ENCODE data around the gene CTSZ. TPM values are rescaled to one million over a fixed set of nuclear protein-coding genes. Genes with fewer than 3 reads are reported as not detected.
"Not testable (repeated sequence)": the region's sequence is repeated elsewhere in the genome, so short reads cannot be mapped to it uniquely, and the experiment has no call there.

Gene CTSZ
- total RNA-seq, 1 experiment from 2014 or later: 26.3 TPM

DNA sequence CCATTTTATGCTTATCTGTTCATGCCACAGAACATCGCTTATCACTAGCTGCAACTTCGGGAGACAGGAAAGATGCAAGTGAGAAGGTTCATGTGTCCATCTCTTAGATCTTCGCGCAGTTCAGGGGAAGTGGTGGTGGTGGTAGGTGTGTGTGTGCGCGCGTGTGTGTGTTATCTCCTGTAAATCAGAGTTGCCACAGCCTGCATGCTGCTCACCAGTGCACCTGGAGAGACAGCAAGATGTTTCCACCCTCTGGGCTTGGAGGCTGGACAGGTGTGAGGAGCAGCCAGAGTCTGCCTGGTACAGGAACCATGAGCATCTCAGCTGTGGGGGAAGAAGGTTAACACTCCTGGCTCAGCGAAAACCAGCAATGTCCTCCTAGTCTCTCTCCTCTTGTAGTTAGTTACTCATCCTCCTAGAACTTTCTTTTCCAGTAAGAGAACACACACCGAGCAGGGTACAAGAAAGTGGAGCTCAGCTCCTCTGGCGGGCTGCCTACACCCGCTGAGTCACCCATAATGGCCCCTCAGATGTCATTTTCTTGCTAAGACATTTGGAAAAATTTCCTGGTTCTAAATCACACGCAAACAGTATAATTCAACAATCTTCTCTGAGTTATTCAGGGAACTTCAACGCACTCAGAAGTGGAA is 7.0 kb upstream of the CTSZ start:
- ATAC-seq (no peak), DNase-seq (ENCODE audit: low spot score) (no peak)
- H3K9me3 Mint-ChIP-seq: no peaks in the 10 kb centered on the region
- TF ChIP-seq, protein P1, sequence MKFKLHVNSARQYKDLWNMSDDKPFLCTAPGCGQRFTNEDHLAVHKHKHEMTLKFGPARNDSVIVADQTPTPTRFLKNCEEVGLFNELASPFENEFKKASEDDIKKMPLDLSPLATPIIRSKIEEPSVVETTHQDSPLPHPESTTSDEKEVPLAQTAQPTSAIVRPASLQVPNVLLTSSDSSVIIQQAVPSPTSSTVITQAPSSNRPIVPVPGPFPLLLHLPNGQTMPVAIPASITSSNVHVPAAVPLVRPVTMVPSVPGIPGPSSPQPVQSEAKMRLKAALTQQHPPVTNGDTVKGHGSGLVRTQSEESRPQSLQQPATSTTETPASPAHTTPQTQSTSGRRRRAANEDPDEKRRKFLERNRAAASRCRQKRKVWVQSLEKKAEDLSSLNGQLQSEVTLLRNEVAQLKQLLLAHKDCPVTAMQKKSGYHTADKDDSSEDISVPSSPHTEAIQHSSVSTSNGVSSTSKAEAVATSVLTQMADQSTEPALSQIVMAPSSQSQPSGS (CRISPR knock-in tag; IDR thresholded peaks at IDR 0.05; ENCODE audit: borderline replicate concordance, low read depth): no peak
- TF ChIP-seq, protein P2, sequence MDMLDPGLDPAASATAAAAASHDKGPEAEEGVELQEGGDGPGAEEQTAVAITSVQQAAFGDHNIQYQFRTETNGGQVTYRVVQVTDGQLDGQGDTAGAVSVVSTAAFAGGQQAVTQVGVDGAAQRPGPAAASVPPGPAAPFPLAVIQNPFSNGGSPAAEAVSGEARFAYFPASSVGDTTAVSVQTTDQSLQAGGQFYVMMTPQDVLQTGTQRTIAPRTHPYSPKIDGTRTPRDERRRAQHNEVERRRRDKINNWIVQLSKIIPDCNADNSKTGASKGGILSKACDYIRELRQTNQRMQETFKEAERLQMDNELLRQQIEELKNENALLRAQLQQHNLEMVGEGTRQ (CRISPR knock-in tag; IDR thresholded peaks at IDR 0.05): no peak
- TF ChIP-seq ETV6 (CRISPR knock-in tag; IDR thresholded peaks at IDR 0.05) (no peak), HMGA2 (CRISPR knock-in tag; IDR thresholded peaks at IDR 0.05) (no peak)
- CTCF ChIA-PET: interaction anchor here (0.7 kb wide), 1 partner anchor 18 kb away, joined by 3 read pairs; the partner anchor contains the start of gene ATP5F1E
- peaks cover 27% of the 10 kb centered on the region for H3K27me3 Mint-ChIP-seq (ENCODE audit: low read depth)
- no peaks in the 10 kb centered on the region for H3K36me3 Mint-ChIP-seq
- H3K27ac Mint-ChIP-seq: no peak overlapping the region
- H3K4me3 Mint-ChIP-seq: no peak overlapping the region
- POLR2A ChIA-PET: no interaction called here
- H3K4me1 Mint-ChIP-seq: peaks cover 16% of the 10 kb centered on the region

DNA sequence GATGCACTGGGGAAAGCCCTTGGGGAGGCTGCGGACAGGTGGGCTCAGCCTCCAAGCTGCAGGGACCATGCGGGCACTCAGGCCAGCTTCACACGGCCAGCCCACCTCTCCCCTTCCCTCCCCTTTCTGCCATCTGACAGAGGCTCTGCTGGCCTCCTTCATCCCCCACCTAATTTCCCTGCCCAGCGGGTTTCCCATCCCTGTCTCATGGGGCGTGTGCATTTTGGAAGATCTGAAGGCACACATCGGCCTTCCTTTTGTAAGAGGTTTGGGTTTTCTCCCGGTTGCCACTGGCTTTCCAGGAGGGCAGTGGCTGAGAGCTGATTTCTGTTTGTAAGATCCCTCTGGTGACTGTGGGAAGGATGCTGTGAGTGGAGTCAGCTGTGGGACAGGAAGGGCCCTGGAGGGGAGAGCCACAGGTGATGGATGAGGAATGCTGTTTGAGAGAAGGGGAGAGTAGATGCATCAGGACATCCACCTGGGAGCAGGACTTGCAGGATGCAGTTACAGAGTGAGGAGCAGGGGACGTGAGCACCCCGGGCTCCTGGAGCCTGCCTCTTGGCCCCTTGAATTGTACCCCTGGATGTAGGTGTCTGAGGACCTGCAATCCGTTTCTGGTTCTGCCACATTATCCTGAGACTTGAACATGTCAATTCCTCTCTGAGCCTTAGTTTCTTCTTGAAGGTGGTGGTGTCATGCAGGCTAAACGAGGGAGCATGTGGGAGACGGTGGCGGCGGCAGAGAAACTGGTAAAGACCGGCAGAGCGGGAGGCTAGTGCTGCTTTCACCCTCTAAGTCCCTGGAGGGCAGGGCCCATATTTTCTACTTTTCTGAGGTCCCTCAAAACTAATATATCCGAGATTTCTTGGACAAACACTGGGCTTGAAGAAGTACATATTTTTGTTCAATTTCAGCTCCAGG is 6.2 kb upstream of the CTSZ start:
- ChIA-PET POLR2A (no interaction called here), CTCF (no interaction called here)
- Mint-ChIP-seq H3K27me3 (ENCODE audit: low read depth) (peaks cover 34% of the 10 kb centered on the region), H3K36me3 (no peaks in the 10 kb centered on the region), H3K4me3 (no peak overlapping the region), H3K4me1 (peaks cover 16% of the 10 kb centered on the region), H3K9me3 (no peaks in the 10 kb centered on the region), H3K27ac (no peak overlapping the region)
- no peak for ATAC-seq
- no peak for DNase-seq (ENCODE audit: low spot score)
- TF ChIP-seq ZNF138 (CRISPR knock-in tag; conservative IDR thresholded peaks at IDR 0.05): no peak
- TF ChIP-seq, protein P3, sequence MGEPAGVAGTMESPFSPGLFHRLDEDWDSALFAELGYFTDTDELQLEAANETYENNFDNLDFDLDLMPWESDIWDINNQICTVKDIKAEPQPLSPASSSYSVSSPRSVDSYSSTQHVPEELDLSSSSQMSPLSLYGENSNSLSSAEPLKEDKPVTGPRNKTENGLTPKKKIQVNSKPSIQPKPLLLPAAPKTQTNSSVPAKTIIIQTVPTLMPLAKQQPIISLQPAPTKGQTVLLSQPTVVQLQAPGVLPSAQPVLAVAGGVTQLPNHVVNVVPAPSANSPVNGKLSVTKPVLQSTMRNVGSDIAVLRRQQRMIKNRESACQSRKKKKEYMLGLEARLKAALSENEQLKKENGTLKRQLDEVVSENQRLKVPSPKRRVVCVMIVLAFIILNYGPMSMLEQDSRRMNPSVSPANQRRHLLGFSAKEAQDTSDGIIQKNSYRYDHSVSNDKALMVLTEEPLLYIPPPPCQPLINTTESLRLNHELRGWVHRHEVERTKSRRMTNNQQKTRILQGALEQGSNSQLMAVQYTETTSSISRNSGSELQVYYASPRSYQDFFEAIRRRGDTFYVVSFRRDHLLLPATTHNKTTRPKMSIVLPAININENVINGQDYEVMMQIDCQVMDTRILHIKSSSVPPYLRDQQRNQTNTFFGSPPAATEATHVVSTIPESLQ (CRISPR knock-in tag; IDR thresholded peaks at IDR 0.05): no peak

DNA sequence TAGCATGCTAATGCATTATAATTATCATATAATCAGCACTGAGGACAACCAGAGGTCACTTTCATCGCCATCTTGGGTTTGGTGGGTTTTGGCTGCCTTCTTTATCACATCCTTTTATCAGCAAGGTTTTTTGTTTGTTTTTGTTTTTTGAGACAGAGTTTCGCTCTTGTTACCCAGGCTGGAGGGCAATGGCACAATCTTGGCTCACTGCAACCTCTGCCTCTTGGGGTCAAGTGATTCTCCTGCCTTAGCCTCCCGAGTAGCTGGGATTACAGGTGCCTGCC is 4.8 kb upstream of the CTSZ start:
- H3K27me3 Mint-ChIP-seq (ENCODE audit: low read depth): peaks cover 29% of the 10 kb centered on the region
- ATAC-seq; POLR2A ChIA-PET; H3K4me3 Mint-ChIP-seq; H3K36me3 Mint-ChIP-seq; H3K9me3 Mint-ChIP-seq; DNase-seq (ENCODE audit: low spot score); H3K27ac Mint-ChIP-seq: not testable (repeated sequence)
- peaks cover 16% of the 10 kb centered on the region for H3K4me1 Mint-ChIP-seq
- CTCF ChIA-PET: interaction anchor here (1.5 kb wide), 1 partner anchor 210 kb away, joined by 6 read pairs; no protein-coding TSS in a partner anchor

DNA sequence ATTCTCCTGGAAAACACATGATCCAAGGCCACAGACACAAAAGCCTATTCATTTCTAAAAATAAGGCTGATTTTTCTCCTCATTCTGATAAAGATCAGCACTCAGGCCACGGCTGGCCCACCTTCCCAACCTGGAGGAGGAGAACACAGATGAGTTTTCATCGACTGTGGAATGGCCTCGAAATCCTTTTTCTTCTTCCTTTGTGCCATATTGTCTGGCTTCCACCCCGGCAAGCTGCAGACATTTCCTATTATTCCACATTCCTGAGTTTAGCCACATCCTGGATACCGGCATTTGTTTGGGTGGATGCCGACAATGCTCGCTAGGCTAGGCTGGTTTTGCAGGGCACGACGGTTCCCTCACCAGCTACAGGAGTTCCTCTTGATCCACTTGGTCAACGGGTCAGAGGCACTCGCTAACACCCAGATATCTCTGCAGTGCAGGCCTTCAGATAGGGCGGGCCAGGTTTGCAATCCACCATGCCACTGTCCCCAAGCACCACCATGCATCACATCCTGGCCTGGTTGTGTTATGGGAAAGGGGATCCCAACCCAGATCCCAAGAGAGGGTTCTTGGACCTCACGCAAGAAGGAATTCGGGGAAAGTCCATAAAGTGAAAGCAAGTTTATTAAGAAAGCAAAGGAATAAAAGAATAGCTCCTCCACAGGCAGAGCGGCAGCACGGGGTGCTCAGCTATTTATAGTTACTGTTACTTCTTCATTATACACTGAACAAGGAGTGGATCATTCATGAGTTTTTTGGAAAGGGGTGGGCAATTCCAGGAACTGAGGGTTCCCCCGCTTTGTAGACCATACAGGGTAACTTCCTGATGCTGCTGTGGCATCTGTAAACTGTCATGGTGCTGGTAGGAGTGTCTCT is 4.2 kb upstream of the CTSZ start:
- H3K36me3 Mint-ChIP-seq: no peaks in the 10 kb centered on the region
- H3K27me3 Mint-ChIP-seq (ENCODE audit: low read depth): peaks cover 29% of the 10 kb centered on the region
- no peaks in the 10 kb centered on the region for H3K9me3 Mint-ChIP-seq
- ChIA-PET POLR2A (no interaction called here), CTCF (interaction anchor here (1.5 to 1.7 kb wide), 2 partner anchors 197 to 211 kb away, joined by 6 to 7 read pairs; no protein-coding TSS in a partner anchor)
- TF ChIP-seq ZNF416 (CRISPR knock-in tag; IDR thresholded peaks at IDR 0.05): no peak
- TF ChIP-seq, protein P4, sequence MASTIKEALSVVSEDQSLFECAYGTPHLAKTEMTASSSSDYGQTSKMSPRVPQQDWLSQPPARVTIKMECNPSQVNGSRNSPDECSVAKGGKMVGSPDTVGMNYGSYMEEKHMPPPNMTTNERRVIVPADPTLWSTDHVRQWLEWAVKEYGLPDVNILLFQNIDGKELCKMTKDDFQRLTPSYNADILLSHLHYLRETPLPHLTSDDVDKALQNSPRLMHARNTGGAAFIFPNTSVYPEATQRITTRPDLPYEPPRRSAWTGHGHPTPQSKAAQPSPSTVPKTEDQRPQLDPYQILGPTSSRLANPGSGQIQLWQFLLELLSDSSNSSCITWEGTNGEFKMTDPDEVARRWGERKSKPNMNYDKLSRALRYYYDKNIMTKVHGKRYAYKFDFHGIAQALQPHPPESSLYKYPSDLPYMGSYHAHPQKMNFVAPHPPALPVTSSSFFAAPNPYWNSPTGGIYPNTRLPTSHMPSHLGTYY (CRISPR knock-in tag; IDR thresholded peaks at IDR 0.05): no peak
- TF ChIP-seq, protein P2 (CRISPR knock-in tag; IDR thresholded peaks at IDR 0.05): no peak
- TF ChIP-seq, protein P5, sequence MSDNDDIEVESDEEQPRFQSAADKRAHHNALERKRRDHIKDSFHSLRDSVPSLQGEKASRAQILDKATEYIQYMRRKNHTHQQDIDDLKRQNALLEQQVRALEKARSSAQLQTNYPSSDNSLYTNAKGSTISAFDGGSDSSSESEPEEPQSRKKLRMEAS (CRISPR knock-in tag; IDR thresholded peaks at IDR 0.05): no peak
- TF ChIP-seq, protein P1 (CRISPR knock-in tag; IDR thresholded peaks at IDR 0.05; ENCODE audit: borderline replicate concordance, low read depth): no peak
- TF ChIP-seq, protein P6, sequence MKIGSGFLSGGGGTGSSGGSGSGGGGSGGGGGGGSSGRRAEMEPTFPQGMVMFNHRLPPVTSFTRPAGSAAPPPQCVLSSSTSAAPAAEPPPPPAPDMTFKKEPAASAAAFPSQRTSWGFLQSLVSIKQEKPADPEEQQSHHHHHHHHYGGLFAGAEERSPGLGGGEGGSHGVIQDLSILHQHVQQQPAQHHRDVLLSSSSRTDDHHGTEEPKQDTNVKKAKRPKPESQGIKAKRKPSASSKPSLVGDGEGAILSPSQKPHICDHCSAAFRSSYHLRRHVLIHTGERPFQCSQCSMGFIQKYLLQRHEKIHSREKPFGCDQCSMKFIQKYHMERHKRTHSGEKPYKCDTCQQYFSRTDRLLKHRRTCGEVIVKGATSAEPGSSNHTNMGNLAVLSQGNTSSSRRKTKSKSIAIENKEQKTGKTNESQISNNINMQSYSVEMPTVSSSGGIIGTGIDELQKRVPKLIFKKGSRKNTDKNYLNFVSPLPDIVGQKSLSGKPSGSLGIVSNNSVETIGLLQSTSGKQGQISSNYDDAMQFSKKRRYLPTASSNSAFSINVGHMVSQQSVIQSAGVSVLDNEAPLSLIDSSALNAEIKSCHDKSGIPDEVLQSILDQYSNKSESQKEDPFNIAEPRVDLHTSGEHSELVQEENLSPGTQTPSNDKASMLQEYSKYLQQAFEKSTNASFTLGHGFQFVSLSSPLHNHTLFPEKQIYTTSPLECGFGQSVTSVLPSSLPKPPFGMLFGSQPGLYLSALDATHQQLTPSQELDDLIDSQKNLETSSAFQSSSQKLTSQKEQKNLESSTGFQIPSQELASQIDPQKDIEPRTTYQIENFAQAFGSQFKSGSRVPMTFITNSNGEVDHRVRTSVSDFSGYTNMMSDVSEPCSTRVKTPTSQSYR (CRISPR knock-in tag; IDR thresholded peaks at IDR 0.05): no peak
- DNase-seq (ENCODE audit: low spot score) (peak; percentile 10), ATAC-seq (no peak)
- peaks cover 15% of the 10 kb centered on the region for H3K4me1 Mint-ChIP-seq
- no peak overlapping the region for H3K27ac Mint-ChIP-seq
- H3K4me3 Mint-ChIP-seq: no peak overlapping the region
